PC-3 (cell line): ENCODE data around the gene SV2C. TPM values are rescaled to one million over a fixed set of nuclear protein-coding genes. Genes with fewer than 3 reads are reported as not detected.

Experiments
- ATAC-seq: fragments of 200-7000 bp; cut with Tn5 transposase; 2 replicates; pipeline ENCODE4 v1.9.1; 2020; ENCODE audit warnings: mild to moderate bottlenecking, moderate library complexity
- BruUV-seq: library from RNA; stranded (reverse); fragments of 400-500 nt; replicated peaks from 2 replicates; lab custom pipeline; 2021; lab: Mats Ljungman, UMichigan
- CTCF ChIA-PET: fragments of 300-600 bp; sonication (Branson Sonifier 250); formaldehyde crosslinking; loops from one replicate; lab custom pipeline; 2022; ENCODE audit warnings: antibody characterized with exemption; lab: Charles Lee
- POLR2A ChIA-PET: fragments of 300-600 bp; sonication (Branson Sonifier 250); formaldehyde crosslinking; loops from one replicate; lab custom pipeline; 2022; ENCODE audit warnings: antibody characterized with exemption; ENCODE audit not compliant: unreplicated experiment; lab: Charles Lee
- DNase-seq: peaks from one replicate; pipeline ENCODE4 v3.0.0-alpha.2; 2015
- H2AFZ ChIP-seq: fragments of 300-600 bp; sonication (generic); 2 replicates; pipeline ENCODE4 v1.6.0; 2016; ENCODE audit warnings: antibody characterized with exemption, low read length
- H3F3A ChIP-seq: fragments of 300-600 bp; sonication (generic); one replicate; pipeline ENCODE4 v1.6.0; 2017; ENCODE audit warnings: antibody characterized with exemption, low read length, control low read depth, mild to moderate bottlenecking; ENCODE audit not compliant: unreplicated experiment
- H3K27ac ChIP-seq: fragments of 300-600 bp; sonication (generic); 2 replicates; pipeline ENCODE4 v1.5.1; 2016; ENCODE audit warnings: mild to moderate bottlenecking, low read length
- H3K27me3 ChIP-seq: fragments of 300-600 bp; sonication (generic); 2 replicates; pipeline ENCODE4 v1.6.1; 2016; ENCODE audit warnings: low read length, mixed read lengths
- H3K36me3 ChIP-seq: fragments of 300-600 bp; sonication (generic); 2 replicates; pipeline ENCODE4 v1.6.1; 2016; ENCODE audit warnings: low read depth, mixed run types, low read length, mixed read lengths
- H3K4me1 ChIP-seq: fragments of 300-600 bp; sonication (generic); 2 replicates; pipeline ENCODE4 v1.5.1; 2016; ENCODE audit warnings: low read length; ENCODE audit not compliant: insufficient read depth
- H3K4me2 ChIP-seq: fragments of 300-600 bp; sonication (generic); 2 replicates; pipeline ENCODE4 v1.6.0; 2016; ENCODE audit warnings: low read length
- H3K4me3 ChIP-seq: fragments of 300-600 bp; sonication (generic); 2 replicates; pipeline ENCODE4 v1.5.1; 2016; ENCODE audit warnings: mild to moderate bottlenecking, low read length, mixed read lengths
- H3K79me2 ChIP-seq: fragments of 300-600 bp; sonication (generic); 2 replicates; pipeline ENCODE4 v1.6.1; 2017; ENCODE audit warnings: low read length, mixed read lengths
- H3K9ac ChIP-seq: fragments of 300-600 bp; sonication (generic); 2 replicates; pipeline ENCODE4 v1.6.0; 2016; ENCODE audit warnings: mild to moderate bottlenecking, low read length
- H3K9me2 ChIP-seq: fragments of 300-600 bp; sonication (generic); replicated peaks from 2 replicates; pipeline ENCODE4 v1.6.1; 2016; ENCODE audit warnings: mixed run types, low read length, mixed read lengths
- H3K9me3 ChIP-seq: fragments of 300-600 bp; sonication (generic); 2 replicates; pipeline ENCODE4 v1.6.1; 2016; ENCODE audit warnings: low read length, mixed read lengths
- H4K20me1 ChIP-seq: fragments of 300-600 bp; sonication (generic); 2 replicates; pipeline ENCODE4 v1.6.1; 2016; ENCODE audit warnings: low read length, mixed read lengths
- EZH2 ChIP-seq: fragments of 300-600 bp; sonication (generic); IDR thresholded peaks from one replicate; pipeline ENCODE4 v1.6.1; 2017; ENCODE audit warnings: antibody characterized with exemption, mild to moderate bottlenecking, low read length; ENCODE audit not compliant: unreplicated experiment
- EZH2phosphoT487 ChIP-seq: fragments of 300-600 bp; sonication (generic); IDR thresholded peaks from 2 replicates; pipeline ENCODE4 v1.6.1; 2018; ENCODE audit warnings: mild to moderate bottlenecking, antibody characterized with exemption, low read length, borderline replicate concordance
- intact Hi-C: fragments of 100-400 bp; cut with micrococcal nuclease; formaldehyde crosslinking; loops from 2 replicates; pipeline ENCODE4 v1.9.0; 2023
- total RNA-seq: library from RNA; depleted of rRNA; stranded (reverse); fragments of >200 nt; gene quantifications from 2 replicates; pipeline ENCODE4 v1.2.3, GENCODE V29; 2014
- TF ChIP-seq, protein P1 (sequence below): fragments of 300-600 bp; sonication (generic); conservative IDR thresholded peaks from 2 replicates; pipeline ENCODE4 v1.5.1; 2017; ENCODE audit warnings: antibody characterized with exemption, low read depth, mild to moderate bottlenecking, low read length

The SV2C gene
- total RNA-seq, 1 experiment from 2014 or later = not detected

DNA sequence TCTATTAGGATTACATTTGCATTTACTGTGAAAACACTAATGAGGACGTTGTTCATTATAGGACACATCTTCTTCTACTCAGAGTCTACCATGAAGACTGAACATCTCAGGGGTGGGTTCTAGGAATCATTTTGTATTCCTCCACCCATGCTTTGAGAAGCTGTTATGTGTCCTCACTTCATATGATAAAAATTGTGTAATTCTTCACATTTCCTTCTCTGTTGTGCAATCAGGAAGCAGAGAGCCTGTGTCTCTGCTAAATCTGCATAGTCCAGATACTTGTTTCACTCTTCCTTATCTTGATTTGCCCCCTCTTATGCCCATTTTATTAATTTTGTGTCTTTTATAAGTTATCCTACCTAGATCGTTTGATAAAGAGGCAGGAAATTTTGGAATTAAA lies 222.1 kb downstream of the SV2C start:
- TF ChIP-seq, protein P1, sequence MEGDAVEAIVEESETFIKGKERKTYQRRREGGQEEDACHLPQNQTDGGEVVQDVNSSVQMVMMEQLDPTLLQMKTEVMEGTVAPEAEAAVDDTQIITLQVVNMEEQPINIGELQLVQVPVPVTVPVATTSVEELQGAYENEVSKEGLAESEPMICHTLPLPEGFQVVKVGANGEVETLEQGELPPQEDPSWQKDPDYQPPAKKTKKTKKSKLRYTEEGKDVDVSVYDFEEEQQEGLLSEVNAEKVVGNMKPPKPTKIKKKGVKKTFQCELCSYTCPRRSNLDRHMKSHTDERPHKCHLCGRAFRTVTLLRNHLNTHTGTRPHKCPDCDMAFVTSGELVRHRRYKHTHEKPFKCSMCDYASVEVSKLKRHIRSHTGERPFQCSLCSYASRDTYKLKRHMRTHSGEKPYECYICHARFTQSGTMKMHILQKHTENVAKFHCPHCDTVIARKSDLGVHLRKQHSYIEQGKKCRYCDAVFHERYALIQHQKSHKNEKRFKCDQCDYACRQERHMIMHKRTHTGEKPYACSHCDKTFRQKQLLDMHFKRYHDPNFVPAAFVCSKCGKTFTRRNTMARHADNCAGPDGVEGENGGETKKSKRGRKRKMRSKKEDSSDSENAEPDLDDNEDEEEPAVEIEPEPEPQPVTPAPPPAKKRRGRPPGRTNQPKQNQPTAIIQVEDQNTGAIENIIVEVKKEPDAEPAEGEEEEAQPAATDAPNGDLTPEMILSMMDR = no peak
- no peak for TF ChIP-seq EZH2
- no peak for TF ChIP-seq EZH2phosphoT487
- Histone ChIP-seq H3K79me2 (no peaks in the 10 kb centered on the region), H2AFZ (no peak overlapping the region), H3K4me1 (no peaks in the 10 kb centered on the region), H3K4me2 (no peak overlapping the region), H3K27me3 (peaks cover 17% of the 10 kb centered on the region), H3K27ac (no peak overlapping the region), H3K9me2 (no peaks in the 10 kb centered on the region), H3K9me3 (no peaks in the 10 kb centered on the region), H3K9ac (no peak overlapping the region), H3F3A (no peaks in the 10 kb centered on the region), H3K36me3 (no peaks in the 10 kb centered on the region), H3K4me3 (no peak overlapping the region), H4K20me1 (no peaks in the 10 kb centered on the region)
- no TSS peak for BruUV-seq
- ChIA-PET POLR2A (no interaction called here), CTCF (no interaction called here)
- DNase-seq (no peak), ATAC-seq (no peak)
- intact Hi-C loops = no loop called here

DNA sequence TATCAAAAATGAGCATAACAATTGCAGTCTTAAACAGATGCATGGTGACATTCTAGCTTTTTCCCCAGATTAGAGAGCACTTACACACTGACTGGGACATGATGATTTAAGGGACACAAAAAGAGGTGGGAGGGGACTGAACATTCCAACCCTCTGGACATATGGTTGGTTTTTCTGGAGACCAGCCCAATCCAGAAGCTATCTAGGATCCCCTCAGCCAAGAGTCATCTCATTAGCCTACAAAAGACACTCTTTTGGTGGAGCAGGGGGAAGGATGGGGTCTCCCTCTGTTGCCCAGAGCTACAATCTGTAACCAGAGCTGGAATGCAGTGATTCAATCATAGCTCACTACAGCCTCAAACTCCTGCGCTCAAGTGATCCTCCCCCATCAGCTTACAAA lies 222.6 kb downstream of the SV2C start:
- TF ChIP-seq, protein P1 = no peak
- TF ChIP-seq EZH2 (no peak), EZH2phosphoT487 (no peak)
- H3K27ac ChIP-seq = no peak overlapping the region
- POLR2A ChIA-PET = no interaction called here

DNA sequence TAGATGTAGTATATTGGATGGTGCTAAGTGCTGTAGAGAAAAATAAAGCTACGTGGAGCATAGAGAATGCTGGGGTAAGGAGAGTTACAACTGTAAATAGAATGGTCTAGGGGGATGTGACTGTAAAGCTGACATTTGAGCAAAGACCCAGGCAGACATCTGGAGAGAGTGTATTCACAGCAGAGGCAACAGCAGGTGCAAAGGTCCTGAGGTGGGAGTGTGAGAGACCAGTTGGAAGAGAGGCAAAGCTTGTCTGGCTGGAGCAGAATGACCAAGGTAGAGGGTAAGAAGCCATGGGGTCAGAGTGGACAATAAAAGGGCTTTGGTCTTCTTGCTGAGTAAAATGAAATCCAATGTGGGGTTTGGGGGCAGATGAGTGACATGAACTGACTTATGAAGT lies 227.0 kb downstream of the SV2C start:
- H3K79me2 ChIP-seq = no peaks in the 10 kb centered on the region
- ChIA-PET CTCF (no interaction called here), POLR2A (no interaction called here)
- no peaks in the 10 kb centered on the region for H3K4me1 ChIP-seq
- intact Hi-C loops = no loop called here
- TF ChIP-seq, protein P1 = no peak
- TF ChIP-seq EZH2 = no peak
- TF ChIP-seq EZH2phosphoT487 = no peak
- no peak overlapping the region for H3K4me2 ChIP-seq
- ATAC-seq (no peak), DNase-seq (no peak)
- H3K27ac ChIP-seq = no peak overlapping the region
- no peaks in the 10 kb centered on the region for H3K36me3 ChIP-seq
- peaks cover 29% of the 10 kb centered on the region for H3K27me3 ChIP-seq
- no peaks in the 10 kb centered on the region for H3K9me3 ChIP-seq
- H3K9me2 ChIP-seq = no peaks in the 10 kb centered on the region
- no peaks in the 10 kb centered on the region for H3F3A ChIP-seq
- no peak overlapping the region for H3K9ac ChIP-seq
- no peak overlapping the region for H2AFZ ChIP-seq
- BruUV-seq = no TSS peak
- H4K20me1 ChIP-seq = no peaks in the 10 kb centered on the region
- no peak overlapping the region for H3K4me3 ChIP-seq

More for the DNA sequence above, 222.6 kb downstream of the SV2C start:
- H4K20me1 ChIP-seq = no peaks in the 10 kb centered on the region
- intact Hi-C loops = no loop called here
- H3K27me3 ChIP-seq = peaks cover 12% of the 10 kb centered on the region
- H3F3A ChIP-seq = no peaks in the 10 kb centered on the region
- no peaks in the 10 kb centered on the region for H3K36me3 ChIP-seq
- no TSS peak for BruUV-seq
- ATAC-seq (no peak), DNase-seq (no peak)
- H3K79me2 ChIP-seq = no peaks in the 10 kb centered on the region
- CTCF ChIA-PET = no interaction called here
- no peak overlapping the region for H3K4me3 ChIP-seq
- no peak overlapping the region for H3K9ac ChIP-seq
- no peak overlapping the region for H2AFZ ChIP-seq
- no peaks in the 10 kb centered on the region for H3K9me2 ChIP-seq
- H3K4me1 ChIP-seq = no peaks in the 10 kb centered on the region
- H3K4me2 ChIP-seq = no peak overlapping the region
- no peaks in the 10 kb centered on the region for H3K9me3 ChIP-seq
